Gastroesophageal sphincter (tissue), 4 donors: Measurements from ENCODE around the gene KRAS. TPM values are rescaled to one million over a fixed set of nuclear protein-coding genes. Genes with fewer than 3 reads are reported as not detected.
A peak's percentile ranks its signal among the peaks of the same experiment; 100 is the strongest.

Experiments
- ATAC-seq: fragments of 150-250 bp; one replicate; pipeline ENCODE4 v1.9.1; 2016; ENCODE audit warnings: mild to moderate bottlenecking, moderate library complexity
- H3K27ac ChIP-seq, 4 donors: fragments of 200-600 bp; sonication (generic) in 3 of 4; 1 replicate in 3 of 4; 2 replicates in 1 of 4; pipeline ENCODE4 v1.5.1; 2016 to 2019
- H3K27me3 ChIP-seq: fragments of 200-600 bp; sonication (generic); one replicate; pipeline ENCODE4 v1.5.1; 2019
- H3K36me3 ChIP-seq, 2 donors: fragments of 200-600 bp; sonication (generic); one replicate each; pipeline ENCODE4 v1.5.1; 2019; ENCODE audit warnings: control low read depth in 1 of 2
- H3K4me1 ChIP-seq, 3 donors: fragments of 200-600 bp; sonication (generic); 1 replicate in 2 of 3; 2 replicates in 1 of 3; pipeline ENCODE4 v1.5.1; 2016 to 2019; ENCODE audit warnings: control low read depth in 2 of 3
- H3K4me3 ChIP-seq, 2 donors: fragments of 200-600 bp; sonication (generic); one replicate each; pipeline ENCODE4 v1.5.1; 2019; ENCODE audit warnings: mild to moderate bottlenecking in 1 of 2, moderate library complexity in 1 of 2
- H3K9me3 ChIP-seq, 3 donors: fragments of 200-600 bp; sonication (generic); one replicate each; pipeline ENCODE4 v1.5.1; 2017 to 2019; ENCODE audit warnings: control low read depth in 2 of 3
- CTCF ChIP-seq, 4 experiments: fragments of 200-600 bp in 2 of 4; fragments of 450-650 bp in 2 of 4; sonication (generic) in 1 of 4; IDR thresholded peaks; one replicate each; pipeline ENCODE4 v1.5.1; 2017 to 2019; ENCODE audit warnings: antibody characterized with exemption in 4 of 4, mild to moderate bottlenecking in 2 of 4, moderate library complexity in 2 of 4
- EP300 ChIP-seq: sonication (generic); formaldehyde crosslinking; IDR thresholded peaks from one replicate; pipeline ENCODE4 v1.6.1; 2017; ENCODE audit warnings: antibody characterized with exemption, mild to moderate bottlenecking
- POLR2A ChIP-seq, 2 donors: fragments of 450-650 bp; IDR thresholded peaks; one replicate each; pipeline ENCODE4 v1.6.1; 2017; ENCODE audit warnings: antibody characterized with exemption in 2 of 2, mild to moderate bottlenecking in 2 of 2, moderate library complexity in 1 of 2
- POLR2AphosphoS5 ChIP-seq: sonication (generic); formaldehyde crosslinking; IDR thresholded peaks from one replicate; pipeline ENCODE4 v1.6.1; 2017; ENCODE audit warnings: antibody characterized with exemption
- WGBS, 2 donors: methylation state at CpG; one replicate each; pipeline ENCODE4 v1.1.5; 2018; ENCODE audit warnings: low coverage in 1 of 2; 5-methylcytosine and 5-hydroxymethylcytosine counted together
- total RNA-seq, 4 donors: library from RNA; depleted of rRNA; stranded (reverse); fragments of >200 nt; gene quantifications; one replicate each; pipeline ENCODE4 v1.1.0, GENCODE V29; 2016

Gene KRAS
- total RNA-seq, 4 donors from 2014 or later, result 31.8 to 35.6 (median 33.0) TPM

DNA sequence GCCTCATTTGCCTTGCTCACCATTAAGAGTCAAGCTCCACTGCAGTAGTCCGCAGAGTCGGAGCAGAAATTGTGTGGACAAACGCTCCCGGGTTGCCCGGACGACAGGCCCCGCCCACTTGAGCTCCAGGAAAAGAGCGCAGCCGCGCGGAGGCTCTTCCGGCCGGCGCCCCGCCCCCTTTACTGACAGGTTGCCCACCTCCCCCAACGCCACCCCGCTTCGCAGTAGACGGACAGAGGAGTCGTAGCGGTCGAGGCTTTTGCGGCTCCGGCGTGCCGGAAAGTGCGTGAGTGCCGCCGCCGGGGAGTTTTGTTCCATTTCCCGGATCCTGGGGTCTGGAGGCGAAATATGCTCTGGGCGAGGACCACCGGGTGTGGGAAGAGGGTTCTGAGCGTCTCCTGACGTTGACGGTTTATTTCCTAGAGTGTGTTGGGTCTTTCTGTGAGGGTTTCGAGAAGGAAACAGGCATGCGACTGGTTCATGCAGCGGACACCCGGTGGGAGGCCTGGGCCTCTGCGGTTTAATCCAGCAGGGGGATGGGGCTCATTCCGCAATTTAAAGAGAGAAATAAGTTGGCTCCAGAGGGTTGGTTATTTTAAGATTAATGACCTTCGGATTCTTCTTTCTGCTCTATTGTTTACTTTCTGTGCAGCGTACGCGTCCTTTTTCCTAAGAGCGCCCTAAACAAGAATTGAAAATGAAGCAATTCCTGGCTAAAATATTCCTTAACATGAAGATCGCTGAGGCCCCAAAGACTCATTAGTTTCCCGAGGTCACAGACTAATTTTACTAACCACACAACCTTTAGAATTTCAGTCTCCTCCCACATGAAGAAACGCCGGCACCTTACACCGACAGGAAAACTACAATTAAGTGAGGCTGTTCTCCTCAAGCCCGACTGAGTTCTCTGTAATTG is 55.4 kb downstream of the KRAS start, which contains the start of the genes DNAI7 and ETFRF1:
DNAI7 (minus strand) TSS at position 105 of the 916 bp plus-strand sequence; CDS start at position 23, 82 bp downstream.
ETFRF1 (plus strand) TSS at position 182 of the 916 bp plus-strand sequence. CDS start 8,720 bp downstream, outside the sequence.
- no peaks in the 10 kb centered on the region for H3K36me3 ChIP-seq
- peak within 1 kb of the TSS; percentile 92 to 98 (median 94) for H3K27ac ChIP-seq
- H3K4me1 ChIP-seq, result peaks cover 0 to 26% (median 3%) of the 10 kb centered on the region in 3 donors
- peak within 1 kb of the TSS; percentile 71 to 83 for H3K4me3 ChIP-seq
- peak; percentile 99 for ATAC-seq
- H3K27me3 ChIP-seq, result no peaks in the 10 kb centered on the region
- 0% methylated on average over 11 to 12 of the region's 54 CpGs for WGBS, 2 donors
- peak in 2 of 4 experiments; percentile 21 to 37 for TF ChIP-seq CTCF (IDR thresholded peaks at IDR 0.05)
- TF ChIP-seq EP300, result no peak
- peak; percentile 95 for TF ChIP-seq POLR2AphosphoS5
- peak; percentile 67 to 72 for TF ChIP-seq POLR2A (IDR thresholded peaks at IDR 0.05)
- H3K9me3 ChIP-seq, result no peaks in the 10 kb centered on the region

DNA sequence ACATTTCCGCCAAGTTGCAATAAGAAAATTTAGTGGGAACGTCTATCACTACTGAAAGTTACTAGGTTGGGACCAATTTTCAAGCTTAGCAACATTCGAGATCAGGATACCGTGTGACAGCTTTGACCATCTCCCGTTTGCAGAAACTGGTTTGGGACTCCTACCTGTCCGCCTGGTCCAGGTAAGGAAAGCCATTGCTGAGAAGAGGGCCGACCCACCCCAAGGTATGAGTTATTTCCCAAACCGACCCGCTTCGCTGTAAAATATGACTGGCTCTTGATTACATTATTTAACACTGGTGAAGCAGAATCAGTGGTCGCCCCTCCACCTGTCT is 56.0 kb downstream of the KRAS start:
- Histone ChIP-seq H3K27me3 (no peaks in the 10 kb centered on the region), H3K27ac (peak overlapping the region; percentile 92 to 98 (median 94)), H3K36me3 (no peaks in the 10 kb centered on the region), H3K4me1 (peaks cover 0 to 26% (median 3%) of the 10 kb centered on the region in 3 donors), H3K4me3 (peak overlapping the region; percentile 71 to 83), H3K9me3 (no peaks in the 10 kb centered on the region)
- 4 to 10% methylated on average over 10 to 11 of the region's 11 CpGs for WGBS, 2 donors
- TF ChIP-seq POLR2A (IDR thresholded peaks at IDR 0.05) (no peak), EP300 (no peak), CTCF (IDR thresholded peaks at IDR 0.05) (no peak), POLR2AphosphoS5 (no peak)
- no peak for ATAC-seq

DNA sequence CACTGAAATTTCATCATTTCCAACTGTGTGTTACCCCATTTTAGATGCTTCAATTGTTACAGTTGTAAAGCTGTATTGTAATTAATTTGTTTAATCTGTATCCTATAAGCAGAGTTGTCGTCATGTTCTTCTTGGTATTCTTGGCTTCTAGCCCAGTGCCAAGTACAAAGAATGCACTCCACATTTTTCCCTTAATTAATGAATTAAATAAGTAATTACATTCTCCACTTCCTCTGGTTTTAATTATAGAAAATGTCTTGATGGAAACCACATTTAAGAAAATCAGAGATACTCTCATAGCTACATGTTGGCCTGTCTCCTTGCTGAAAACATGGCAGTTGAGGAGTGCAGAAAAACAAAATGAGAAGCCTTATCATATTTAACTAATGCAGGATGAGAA is 56.5 kb downstream of the KRAS start:
- 0 to 19% methylated on average over 1 of the region's 1 CpG for WGBS, 2 donors

GRCh38 chr12:25190793-25191192 is 59.9 kb downstream of the KRAS start:
- H3K4me3 ChIP-seq, result no peak overlapping the region
- peaks cover 0 to 14% (median 0%) of the 10 kb centered on the region in 3 donors for H3K4me1 ChIP-seq
- H3K27me3 ChIP-seq, result no peaks in the 10 kb centered on the region
- TF ChIP-seq EP300, result no peak
- no peak for TF ChIP-seq CTCF (IDR thresholded peaks at IDR 0.05)
- no peaks in the 10 kb centered on the region for H3K9me3 ChIP-seq
- WGBS, 2 donors, result 93 to 94% methylated on average over 6 of the region's 6 CpGs
- H3K36me3 ChIP-seq, result no peaks in the 10 kb centered on the region
- no peak overlapping the region for H3K27ac ChIP-seq
- ATAC-seq, result no peak

More for the DNA sequence above, 56.5 kb downstream of the KRAS start:
- no peak for ATAC-seq
- no peaks in the 10 kb centered on the region for H3K27me3 ChIP-seq
- peaks cover 0 to 26% (median 3%) of the 10 kb centered on the region in 3 donors for H3K4me1 ChIP-seq
- no peak for TF ChIP-seq POLR2A (IDR thresholded peaks at IDR 0.05)
- TF ChIP-seq EP300, result no peak
- no peak for TF ChIP-seq CTCF (IDR thresholded peaks at IDR 0.05)
- TF ChIP-seq POLR2AphosphoS5, result no peak
- peak overlapping the region; percentile 71 to 83 for H3K4me3 ChIP-seq
- H3K36me3 ChIP-seq, result no peaks in the 10 kb centered on the region
- no peaks in the 10 kb centered on the region for H3K9me3 ChIP-seq
- H3K27ac ChIP-seq, result peak overlapping the region in 3 of 4 donors; percentile 92 to 95 (median 93)
